HepG2 (cell line): Measurements from ENCODE around the gene SARNP. TPM values are rescaled to one million over a fixed set of nuclear protein-coding genes. Genes with fewer than 3 reads are reported as not detected.
A peak's percentile ranks its signal among the peaks of the same experiment; 100 is the strongest.

Experiments used
- GMEB2 ChIP-seq: IDR thresholded peaks from 2 replicates; pipeline ENCODE4 v1.6.1; 2016; ENCODE audit warnings: missing biosample characterization, missing genetic modification reagents, low read depth
- RCOR2 ChIP-seq: IDR thresholded peaks from 2 replicates; pipeline ENCODE4 v1.6.1; 2016; ENCODE audit warnings: missing biosample characterization, missing genetic modification reagents
- RXRA ChIP-seq: sonication (generic); formaldehyde crosslinking; IDR thresholded peaks from 2 replicates; pipeline ENCODE4 v1.5.1; 2020; ENCODE audit warnings: missing genetic modification reagents
- SIN3B ChIP-seq: fragments of 150-350 bp; IDR thresholded peaks from 2 replicates; pipeline ENCODE4 v1.6.1; 2014; ENCODE audit warnings: low read length
- SMAD1 ChIP-seq: sonication (generic); formaldehyde crosslinking; IDR thresholded peaks from 2 replicates; pipeline ENCODE4 v1.4.0; 2020; ENCODE audit warnings: missing genetic modification reagents, low read depth, mild to moderate bottlenecking, borderline replicate concordance
- SP5 ChIP-seq: IDR thresholded peaks from 2 replicates; pipeline ENCODE4 v1.6.1; 2016; ENCODE audit warnings: low read depth, borderline replicate concordance
- TFAP4 ChIP-seq: sonication (generic); IDR thresholded peaks from 2 replicates; pipeline ENCODE4 v1.6.1; 2016; ENCODE audit warnings: low read depth, borderline replicate concordance
- ZMAT3 ChIP-seq: sonication (generic); formaldehyde crosslinking; conservative IDR thresholded peaks from 2 replicates; pipeline ENCODE4 v1.7.0; 2021; ENCODE audit warnings: missing genetic modification reagents
- ZNF136 ChIP-seq: sonication (generic); formaldehyde crosslinking; IDR thresholded peaks from 2 replicates; pipeline ENCODE4 v1.8.1; 2022; ENCODE audit warnings: low read depth, mild to moderate bottlenecking, moderate library complexity, missing genetic modification reagents
- ZNF607 ChIP-seq: sonication (generic); formaldehyde crosslinking; IDR thresholded peaks from 2 replicates; pipeline ENCODE4 v1.5.1; 2020; ENCODE audit warnings: missing genetic modification reagents, mild to moderate bottlenecking, borderline replicate concordance
- ZNF710 ChIP-seq: sonication (generic); formaldehyde crosslinking; IDR thresholded peaks from 2 replicates; pipeline ENCODE4 v1.5.0; 2020; ENCODE audit warnings: mild to moderate bottlenecking, missing genetic modification reagents, borderline replicate concordance
- polyA plus RNA-seq, 8 experiments: library from polyadenylated mRNA; depleted of rRNA in 3 of 8; stranded (reverse) in 7 of 8; unstranded in 1 of 8; fragments of >200 nt; fragmentation: Illumina TruSeq in 4 of 8; extraction: Trizol in 4 of 8; gene quantifications; 2 replicates each; pipeline versions ENCODE4 v1.2.1 to v1.2.3, GENCODE V29; 2011 to 2016; ENCODE audit warnings: low read depth in 4 of 8, missing spikeins in 1 of 8, mixed read lengths in 1 of 8; ENCODE audit not compliant: insufficient read depth in 1 of 8
- total RNA-seq, 5 experiments: library from RNA; depleted of rRNA; stranded (reverse); fragments of >200 nt; fragmentation: Illumina TruSeq; extraction: Trizol; gene quantifications; 2 replicates each; pipeline ENCODE4 v1.2.3, GENCODE V29; 2016; ENCODE audit warnings: low read depth in 1 of 5
- TF ChIP-seq, protein P1 (sequence below): sonication (generic); formaldehyde crosslinking; IDR thresholded peaks from 2 replicates; pipeline ENCODE4 v1.5.1; 2020; ENCODE audit warnings: mild to moderate bottlenecking, moderate library complexity, missing genetic modification reagents
- TF ChIP-seq, protein P2 (sequence below): IDR thresholded peaks from 2 replicates; pipeline ENCODE4 v1.6.1; 2016; ENCODE audit warnings: mild to moderate bottlenecking
- TF ChIP-seq, protein P3 (sequence below): sonication (generic); formaldehyde crosslinking; IDR thresholded peaks from 2 replicates; pipeline ENCODE4 v1.4.0; 2020; ENCODE audit warnings: mild to moderate bottlenecking, missing genetic modification reagents
- TF ChIP-seq, protein P4 (sequence below): sonication (generic); formaldehyde crosslinking; IDR thresholded peaks from 2 replicates; pipeline ENCODE4 v1.5.0; 2020; ENCODE audit warnings: mild to moderate bottlenecking, missing genetic modification reagents

SARNP gene
- total and polyA plus RNA-seq, 2 of the 13 experiments (the other 11 are each of a cell fraction or from before 2014, with no cell fraction given): 59.0 to 95.4 TPM

DNA sequence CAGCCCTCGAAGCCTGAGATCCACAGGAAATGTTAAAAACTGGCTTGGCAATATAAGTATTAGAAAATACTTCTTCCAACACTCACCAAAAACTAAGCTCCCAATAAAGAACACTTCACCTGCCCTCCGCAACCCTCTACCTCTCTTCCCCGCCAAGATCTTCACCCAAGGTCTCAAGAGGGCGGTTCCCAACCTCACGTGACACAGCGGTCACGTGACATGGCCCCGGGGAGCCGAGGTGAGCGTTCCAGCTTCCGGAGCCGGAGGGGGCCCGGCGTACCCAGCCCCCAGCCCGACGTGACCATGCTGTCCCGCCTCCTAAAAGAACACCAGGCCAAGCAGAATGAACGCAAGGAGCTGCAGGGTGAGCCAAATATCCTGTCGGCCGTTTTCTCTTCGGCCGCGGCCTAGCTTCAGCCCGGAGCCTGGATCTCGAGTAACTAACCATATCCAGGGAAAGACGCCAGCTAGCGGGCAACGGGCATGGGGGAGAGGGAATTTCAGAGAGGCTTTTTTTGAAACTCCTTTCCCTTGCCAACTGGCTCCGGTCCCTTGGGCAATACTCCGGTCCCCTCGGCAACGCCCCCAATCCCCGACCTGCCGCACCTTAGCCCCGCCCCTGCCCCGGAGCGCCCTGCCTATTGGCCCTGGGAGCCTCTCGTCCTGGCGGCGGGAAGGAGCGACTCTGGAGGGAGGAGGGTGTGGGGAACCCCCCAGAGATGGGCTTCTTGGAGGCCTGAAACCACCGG lies 101.5 kb downstream of the SARNP start, which contains the start of gene BLOC1S1 (continued):
- peak; percentile 93 for TF ChIP-seq SP5 (CRISPR knock-in tag)
- TF ChIP-seq, protein P1, sequence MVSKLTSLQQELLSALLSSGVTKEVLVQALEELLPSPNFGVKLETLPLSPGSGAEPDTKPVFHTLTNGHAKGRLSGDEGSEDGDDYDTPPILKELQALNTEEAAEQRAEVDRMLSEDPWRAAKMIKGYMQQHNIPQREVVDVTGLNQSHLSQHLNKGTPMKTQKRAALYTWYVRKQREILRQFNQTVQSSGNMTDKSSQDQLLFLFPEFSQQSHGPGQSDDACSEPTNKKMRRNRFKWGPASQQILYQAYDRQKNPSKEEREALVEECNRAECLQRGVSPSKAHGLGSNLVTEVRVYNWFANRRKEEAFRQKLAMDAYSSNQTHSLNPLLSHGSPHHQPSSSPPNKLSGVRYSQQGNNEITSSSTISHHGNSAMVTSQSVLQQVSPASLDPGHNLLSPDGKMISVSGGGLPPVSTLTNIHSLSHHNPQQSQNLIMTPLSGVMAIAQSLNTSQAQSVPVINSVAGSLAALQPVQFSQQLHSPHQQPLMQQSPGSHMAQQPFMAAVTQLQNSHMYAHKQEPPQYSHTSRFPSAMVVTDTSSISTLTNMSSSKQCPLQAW: 0 out of 2 replicates have a peak, but pooled peaks have one; percentile 25
- no peak for TF ChIP-seq TFAP4
- TF ChIP-seq, protein P2, sequence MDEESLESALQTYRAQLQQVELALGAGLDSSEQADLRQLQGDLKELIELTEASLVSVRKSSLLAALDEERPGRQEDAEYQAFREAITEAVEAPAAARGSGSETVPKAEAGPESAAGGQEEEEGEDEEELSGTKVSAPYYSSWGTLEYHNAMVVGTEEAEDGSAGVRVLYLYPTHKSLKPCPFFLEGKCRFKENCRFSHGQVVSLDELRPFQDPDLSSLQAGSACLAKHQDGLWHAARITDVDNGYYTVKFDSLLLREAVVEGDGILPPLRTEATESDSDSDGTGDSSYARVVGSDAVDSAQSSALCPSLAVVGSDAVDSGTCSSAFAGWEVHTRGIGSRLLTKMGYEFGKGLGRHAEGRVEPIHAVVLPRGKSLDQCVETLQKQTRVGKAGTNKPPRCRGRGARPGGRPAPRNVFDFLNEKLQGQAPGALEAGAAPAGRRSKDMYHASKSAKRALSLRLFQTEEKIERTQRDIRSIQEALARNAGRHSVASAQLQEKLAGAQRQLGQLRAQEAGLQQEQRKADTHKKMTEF (CRISPR knock-in tag): peak; percentile 87; the same call in 1 of the 2 replicates
- no peak for TF ChIP-seq ZNF710 (CRISPR knock-in tag)
- TF ChIP-seq ZNF607: peak; percentile 54; the same call in 1 of the 2 replicates
- TF ChIP-seq ZMAT3 (CRISPR knock-in tag): no peak; the same call in 1 of the 2 replicates
- TF ChIP-seq GMEB2 (CRISPR knock-in tag): 0 out of 2 replicates have a peak, but pooled peaks have one; percentile 30
- peak; percentile 31; the same call in 1 of the 2 replicates for TF ChIP-seq SMAD1 (CRISPR knock-in tag)
- TF ChIP-seq RCOR2 (CRISPR knock-in tag): no peak
- peak; percentile 61; the same call in 1 of the 2 replicates for TF ChIP-seq RXRA (CRISPR knock-in tag)
- peak; percentile 90 for TF ChIP-seq SIN3B
- TF ChIP-seq ZNF136: no peak; the same call in 1 of the 2 replicates
- TF ChIP-seq, protein P3, sequence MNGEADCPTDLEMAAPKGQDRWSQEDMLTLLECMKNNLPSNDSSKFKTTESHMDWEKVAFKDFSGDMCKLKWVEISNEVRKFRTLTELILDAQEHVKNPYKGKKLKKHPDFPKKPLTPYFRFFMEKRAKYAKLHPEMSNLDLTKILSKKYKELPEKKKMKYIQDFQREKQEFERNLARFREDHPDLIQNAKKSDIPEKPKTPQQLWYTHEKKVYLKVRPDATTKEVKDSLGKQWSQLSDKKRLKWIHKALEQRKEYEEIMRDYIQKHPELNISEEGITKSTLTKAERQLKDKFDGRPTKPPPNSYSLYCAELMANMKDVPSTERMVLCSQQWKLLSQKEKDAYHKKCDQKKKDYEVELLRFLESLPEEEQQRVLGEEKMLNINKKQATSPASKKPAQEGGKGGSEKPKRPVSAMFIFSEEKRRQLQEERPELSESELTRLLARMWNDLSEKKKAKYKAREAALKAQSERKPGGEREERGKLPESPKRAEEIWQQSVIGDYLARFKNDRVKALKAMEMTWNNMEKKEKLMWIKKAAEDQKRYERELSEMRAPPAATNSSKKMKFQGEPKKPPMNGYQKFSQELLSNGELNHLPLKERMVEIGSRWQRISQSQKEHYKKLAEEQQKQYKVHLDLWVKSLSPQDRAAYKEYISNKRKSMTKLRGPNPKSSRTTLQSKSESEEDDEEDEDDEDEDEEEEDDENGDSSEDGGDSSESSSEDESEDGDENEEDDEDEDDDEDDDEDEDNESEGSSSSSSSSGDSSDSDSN (CRISPR knock-in tag): peak; percentile 82
- TF ChIP-seq, protein P4, sequence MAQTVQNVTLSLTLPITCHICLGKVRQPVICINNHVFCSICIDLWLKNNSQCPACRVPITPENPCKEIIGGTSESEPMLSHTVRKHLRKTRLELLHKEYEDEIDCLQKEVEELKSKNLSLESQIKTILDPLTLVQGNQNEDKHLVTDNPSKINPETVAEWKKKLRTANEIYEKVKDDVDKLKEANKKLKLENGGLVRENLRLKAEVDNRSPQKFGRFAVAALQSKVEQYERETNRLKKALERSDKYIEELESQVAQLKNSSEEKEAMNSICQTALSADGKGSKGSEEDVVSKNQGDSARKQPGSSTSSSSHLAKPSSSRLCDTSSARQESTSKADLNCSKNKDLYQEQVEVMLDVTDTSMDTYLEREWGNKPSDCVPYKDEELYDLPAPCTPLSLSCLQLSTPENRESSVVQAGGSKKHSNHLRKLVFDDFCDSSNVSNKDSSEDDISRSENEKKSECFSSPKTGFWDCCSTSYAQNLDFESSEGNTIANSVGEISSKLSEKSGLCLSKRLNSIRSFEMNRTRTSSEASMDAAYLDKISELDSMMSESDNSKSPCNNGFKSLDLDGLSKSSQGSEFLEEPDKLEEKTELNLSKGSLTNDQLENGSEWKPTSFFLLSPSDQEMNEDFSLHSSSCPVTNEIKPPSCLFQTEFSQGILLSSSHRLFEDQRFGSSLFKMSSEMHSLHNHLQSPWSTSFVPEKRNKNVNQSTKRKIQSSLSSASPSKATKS (CRISPR knock-in tag): no peak
